BE2C (cell line): ENCODE results near the gene GIT1.

Source experiments
- DNase-seq: peaks from one replicate; pipeline ENCODE4 v3.0.0-alpha.2; 2020
- H3K27me3 ChIP-seq: fragments of 250-450 bp; sonication (Bioruptor Pico); 2 replicates; pipeline ENCODE4 v1.5.1; 2020; ENCODE audit warnings: mild to moderate bottlenecking
- H3K36me3 ChIP-seq: fragments of 250-450 bp; sonication (Bioruptor Pico); 2 replicates; pipeline ENCODE4 v1.5.1; 2020; ENCODE audit warnings: mild to moderate bottlenecking
- H3K4me1 ChIP-seq: fragments of 250-450 bp; sonication (Bioruptor Pico); 2 replicates; pipeline ENCODE4 v1.5.1; 2020
- H3K4me3 ChIP-seq: 2 replicates; pipeline ENCODE4 v1.5.1; 2011; ENCODE audit warnings: low read depth, low read length
- H3K9me3 ChIP-seq: fragments of 250-450 bp; sonication (Bioruptor Pico); 2 replicates; pipeline ENCODE4 v1.5.1; 2020
- TF ChIP-seq, protein P1 (sequence below): IDR thresholded peaks from 2 replicates; pipeline ENCODE4 v1.5.1; 2012; ENCODE audit warnings: mild to moderate bottlenecking, low read depth, low read length

GIT1 gene

GRCh38 chr17:29566473-29567303 is 22.8 kb downstream of the GIT1 start, which contains the start of gene ABHD15:
Gene ABHD15, minus strand, starts transcription at chr17:29567037. Its CDS starts 71 bp downstream, at chr17:29566966.
- Histone ChIP-seq H3K4me3 (peak within 1 kb of the TSS; percentile 64), H3K4me1 (no peaks in the 10 kb centered on the region), H3K36me3 (no peaks in the 10 kb centered on the region), H3K9me3 (no peaks in the 10 kb centered on the region), H3K27me3 (peaks cover 20% of the 10 kb centered on the region)
- TF ChIP-seq, protein P1, sequence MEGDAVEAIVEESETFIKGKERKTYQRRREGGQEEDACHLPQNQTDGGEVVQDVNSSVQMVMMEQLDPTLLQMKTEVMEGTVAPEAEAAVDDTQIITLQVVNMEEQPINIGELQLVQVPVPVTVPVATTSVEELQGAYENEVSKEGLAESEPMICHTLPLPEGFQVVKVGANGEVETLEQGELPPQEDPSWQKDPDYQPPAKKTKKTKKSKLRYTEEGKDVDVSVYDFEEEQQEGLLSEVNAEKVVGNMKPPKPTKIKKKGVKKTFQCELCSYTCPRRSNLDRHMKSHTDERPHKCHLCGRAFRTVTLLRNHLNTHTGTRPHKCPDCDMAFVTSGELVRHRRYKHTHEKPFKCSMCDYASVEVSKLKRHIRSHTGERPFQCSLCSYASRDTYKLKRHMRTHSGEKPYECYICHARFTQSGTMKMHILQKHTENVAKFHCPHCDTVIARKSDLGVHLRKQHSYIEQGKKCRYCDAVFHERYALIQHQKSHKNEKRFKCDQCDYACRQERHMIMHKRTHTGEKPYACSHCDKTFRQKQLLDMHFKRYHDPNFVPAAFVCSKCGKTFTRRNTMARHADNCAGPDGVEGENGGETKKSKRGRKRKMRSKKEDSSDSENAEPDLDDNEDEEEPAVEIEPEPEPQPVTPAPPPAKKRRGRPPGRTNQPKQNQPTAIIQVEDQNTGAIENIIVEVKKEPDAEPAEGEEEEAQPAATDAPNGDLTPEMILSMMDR = no peak
- DNase-seq = peak; percentile 52

DNA sequence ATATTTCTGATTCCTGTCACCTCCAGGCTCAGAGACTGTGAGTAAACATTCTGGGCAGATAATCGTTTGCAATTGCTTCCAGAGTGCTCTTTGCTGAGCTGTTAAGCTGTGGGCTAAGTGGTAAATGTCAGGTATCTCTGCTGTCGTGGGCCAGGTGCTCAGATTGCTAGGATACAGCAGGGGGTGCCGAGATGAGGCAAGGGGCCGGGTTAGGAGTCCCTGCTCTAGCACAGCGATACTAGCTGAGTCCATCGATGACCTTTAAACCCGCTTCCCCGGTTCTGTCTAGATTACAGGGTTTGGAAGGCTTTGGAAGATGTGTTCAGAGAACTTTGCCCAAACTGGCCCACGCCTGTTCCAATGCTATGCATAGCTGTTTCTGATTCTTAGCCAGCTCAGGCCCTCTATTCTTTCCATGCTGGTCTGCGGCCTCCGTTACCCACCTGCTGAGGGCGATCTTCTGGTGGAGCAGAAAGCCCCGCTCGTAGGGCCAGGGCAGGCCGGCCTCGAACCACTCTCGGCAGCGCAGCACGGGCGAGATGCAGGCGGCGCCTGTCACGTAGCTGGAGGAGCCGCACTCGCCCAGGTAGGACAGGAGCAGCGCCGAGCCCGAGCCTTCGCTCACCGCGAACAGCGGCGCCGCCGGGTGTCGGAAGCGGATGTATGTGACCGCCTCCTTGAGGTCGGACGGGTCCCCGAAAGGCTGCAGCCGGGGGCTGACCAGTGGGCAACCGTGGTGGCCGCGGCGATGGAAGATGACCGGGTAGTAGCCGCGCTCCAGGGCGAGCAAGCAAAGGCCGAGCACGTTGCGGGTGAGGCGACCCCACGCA is 23.6 kb downstream of the GIT1 start:
- Histone ChIP-seq H3K9me3 (no peaks in the 10 kb centered on the region), H3K27me3 (peaks cover 20% of the 10 kb centered on the region), H3K4me3 (peak overlapping the region; percentile 34), H3K4me1 (no peaks in the 10 kb centered on the region), H3K36me3 (no peaks in the 10 kb centered on the region)
- no peak for DNase-seq
- TF ChIP-seq, protein P1 = peak; percentile 13; the same call in 1 of the 2 replicates

DNA sequence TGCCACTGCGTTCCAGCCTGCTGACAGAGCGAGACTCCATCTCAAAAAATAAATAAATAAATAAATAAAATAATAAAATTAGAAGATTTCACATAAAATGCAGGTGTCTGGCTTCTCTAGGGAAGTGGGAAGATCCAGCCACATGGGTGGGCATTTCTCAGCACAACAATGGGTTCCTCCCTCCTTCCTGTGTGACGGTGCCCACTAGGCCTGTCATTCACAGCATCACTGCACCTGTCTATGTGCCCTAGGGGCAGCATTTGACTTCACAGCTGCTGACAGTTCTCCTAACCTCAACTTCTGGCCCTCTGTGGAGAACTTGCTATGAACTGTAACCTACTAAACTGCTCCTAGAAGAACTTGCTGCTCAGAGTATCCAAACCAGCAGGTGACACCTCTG is 25.6 kb downstream of the GIT1 start:
- Histone ChIP-seq H3K27me3 (peaks cover 20% of the 10 kb centered on the region), H3K36me3 (no peaks in the 10 kb centered on the region), H3K4me3 (no peak overlapping the region), H3K4me1 (no peaks in the 10 kb centered on the region), H3K9me3 (no peaks in the 10 kb centered on the region)
- TF ChIP-seq, protein P1 = no peak
- no peak for DNase-seq

GRCh38 chr17:29562615-29563014 is 26.8 kb downstream of the GIT1 start:
- TF ChIP-seq, protein P1 = no peak
- no peak overlapping the region for H3K4me3 ChIP-seq
- no peak for DNase-seq
- peaks cover 19% of the 10 kb centered on the region for H3K27me3 ChIP-seq
- H3K9me3 ChIP-seq = no peaks in the 10 kb centered on the region
- no peaks in the 10 kb centered on the region for H3K4me1 ChIP-seq
- H3K36me3 ChIP-seq = no peaks in the 10 kb centered on the region

DNA sequence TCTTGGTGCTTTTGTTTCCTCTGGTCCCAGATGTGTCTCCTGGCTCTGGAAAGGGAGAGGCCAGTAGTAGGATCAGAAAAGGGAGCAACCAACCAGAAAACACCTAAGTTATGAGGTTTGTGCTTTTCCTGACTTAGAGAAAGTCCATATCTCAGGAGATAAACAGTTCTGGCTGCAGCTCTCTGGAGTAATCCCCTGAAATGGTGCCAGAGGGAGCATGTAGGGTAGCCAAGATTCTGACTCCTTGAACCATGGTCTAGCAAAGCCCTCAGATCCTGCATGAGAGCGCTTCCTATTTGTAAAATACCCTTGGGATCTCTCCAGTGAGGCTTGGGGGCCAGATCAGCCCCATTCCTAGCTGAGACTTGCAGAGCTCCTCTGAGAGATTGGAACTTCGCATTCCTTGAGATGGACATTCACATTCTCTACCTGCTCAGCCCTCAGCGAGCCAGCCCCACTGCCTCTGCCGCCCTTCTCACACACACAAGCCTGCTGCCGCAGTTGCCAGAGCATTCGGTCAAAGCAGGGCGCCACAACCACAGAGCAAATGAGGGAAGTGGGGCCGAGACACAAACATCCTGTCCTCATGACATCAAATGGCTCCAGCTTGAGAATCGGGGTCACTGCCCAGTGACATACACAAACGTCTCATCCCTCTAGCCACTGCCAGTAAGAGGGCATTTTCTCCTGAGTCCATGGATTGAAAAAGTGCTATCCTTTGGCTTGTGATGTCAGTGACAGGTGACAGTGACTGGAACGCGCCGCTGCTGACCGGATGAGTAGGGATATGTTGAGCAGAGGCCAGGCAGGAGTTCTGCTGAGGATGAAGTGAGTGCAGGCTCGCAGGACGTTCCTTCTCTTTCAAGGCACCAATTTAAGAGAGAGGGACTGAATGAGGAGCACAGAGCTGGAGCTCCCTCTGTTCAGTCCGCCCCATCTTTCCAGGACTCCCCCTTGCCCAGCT is 27.6 kb downstream of the GIT1 start:
- Histone ChIP-seq H3K4me3 (no peak overlapping the region), H3K9me3 (no peaks in the 10 kb centered on the region), H3K27me3 (peaks cover 15% of the 10 kb centered on the region), H3K4me1 (no peaks in the 10 kb centered on the region), H3K36me3 (no peaks in the 10 kb centered on the region)
- TF ChIP-seq, protein P1 = no peak
- DNase-seq = no peak
